Spinal cord (tissue), 10 donors: ENCODE measurements around the gene LACC1. TPM values are rescaled to one million over a fixed set of nuclear protein-coding genes. Genes with fewer than 3 reads are reported as not detected.

Experiments
- DNase-seq, 6 donors: peaks; one replicate each; pipeline versions ENCODE4 v3.0.0 to v3.0.0-alpha.2; 2013 to 2015; ENCODE audit warnings: low spot score in 6 of 6, low read depth in 4 of 6
- H3K27ac ChIP-seq: one replicate; pipeline ENCODE4 v1.5.1; 2013; ENCODE audit warnings: low read depth, low read length, control low read depth
- H3K27me3 ChIP-seq: one replicate; pipeline ENCODE4 v1.6.1; 2013; ENCODE audit warnings: low read length; ENCODE audit not compliant: control insufficient read depth, insufficient read depth
- H3K36me3 ChIP-seq: one replicate; pipeline ENCODE4 v1.6.1; 2013; ENCODE audit warnings: low read length; ENCODE audit not compliant: control insufficient read depth, insufficient read depth
- H3K4me1 ChIP-seq: one replicate; pipeline ENCODE4 v1.6.1; 2013; ENCODE audit warnings: low read length; ENCODE audit not compliant: control insufficient read depth, insufficient read depth
- H3K4me3 ChIP-seq: one replicate; pipeline ENCODE4 v1.5.1; 2013; ENCODE audit warnings: low read depth, low read length, control low read depth
- H3K9me3 ChIP-seq: one replicate; pipeline ENCODE4 v1.6.1; 2013; ENCODE audit warnings: low read length; ENCODE audit not compliant: control insufficient read depth, insufficient read depth
- WGBS: methylation state at CpG from one replicate; pipeline ENCODE4 v1.1.5; 2013; ENCODE audit warnings: missing lambda C conversion rate; ENCODE audit not compliant: insufficient coverage; 5-methylcytosine and 5-hydroxymethylcytosine counted together
- polyA plus RNA-seq, 2 donors: library from polyadenylated mRNA; unstranded; fragments of 120-200 nt; gene quantifications; one replicate each; pipeline ENCODE4 v1.2.1, GENCODE V29; 2013; ENCODE audit not compliant: insufficient read length in 2 of 2
- total RNA-seq, 2 donors: library from RNA; depleted of rRNA in 1 of 2; stranded (reverse); fragments of 120-200 nt in 1 of 2; fragments of >200 nt in 1 of 2; gene quantifications; one replicate each; pipeline versions ENCODE4 v1.2.3 to v1.2.4, GENCODE V29; 2013 to 2014
- donor health status: healthy.

The LACC1 gene
- total and polyA plus RNA-seq, 4 donors = 3.6 to 6.2 (median 4.6) TPM

GRCh38 chr13:43880214-43880855, 631 bp downstream of the LACC1 start:
- no peaks in the 10 kb centered on the region for H3K36me3 ChIP-seq
- WGBS = 24% methylated on average over 5 of the region's 15 CpGs
- H3K9me3 ChIP-seq = no peaks in the 10 kb centered on the region
- H3K4me3 ChIP-seq = peak overlapping the region; percentile 69
- H3K4me1 ChIP-seq = peaks cover 9% of the 10 kb centered on the region
- H3K27me3 ChIP-seq = peaks cover 4% of the 10 kb centered on the region
- DNase-seq = peak in 2 of 6 donors; percentile 34 to 49
- H3K27ac ChIP-seq = no peak overlapping the region

DNA sequence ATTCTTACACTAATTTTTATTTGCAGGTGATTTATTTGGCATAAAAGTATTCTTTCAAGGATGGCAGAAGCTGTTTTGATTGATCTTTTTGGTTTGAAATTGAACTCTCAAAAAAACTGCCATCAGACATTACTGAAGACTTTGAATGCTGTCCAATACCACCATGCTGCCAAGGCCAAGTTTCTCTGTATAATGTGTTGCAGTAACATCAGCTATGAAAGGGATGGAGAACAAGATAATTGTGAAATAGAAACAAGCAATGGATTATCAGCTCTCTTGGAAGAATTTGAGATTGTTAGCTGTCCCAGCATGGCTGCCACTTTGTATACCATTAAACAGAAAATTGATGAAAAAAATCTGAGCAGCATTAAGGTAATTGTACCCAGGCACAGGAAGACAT, 1.2 kb downstream of the LACC1 start:
- Histone ChIP-seq H3K27ac (no peak overlapping the region), H3K9me3 (no peaks in the 10 kb centered on the region), H3K4me3 (no peak overlapping the region), H3K4me1 (peaks cover 9% of the 10 kb centered on the region), H3K27me3 (peaks cover 4% of the 10 kb centered on the region), H3K36me3 (no peaks in the 10 kb centered on the region)
- peak in 2 of 6 donors; percentile 22 to 69 for DNase-seq

DNA sequence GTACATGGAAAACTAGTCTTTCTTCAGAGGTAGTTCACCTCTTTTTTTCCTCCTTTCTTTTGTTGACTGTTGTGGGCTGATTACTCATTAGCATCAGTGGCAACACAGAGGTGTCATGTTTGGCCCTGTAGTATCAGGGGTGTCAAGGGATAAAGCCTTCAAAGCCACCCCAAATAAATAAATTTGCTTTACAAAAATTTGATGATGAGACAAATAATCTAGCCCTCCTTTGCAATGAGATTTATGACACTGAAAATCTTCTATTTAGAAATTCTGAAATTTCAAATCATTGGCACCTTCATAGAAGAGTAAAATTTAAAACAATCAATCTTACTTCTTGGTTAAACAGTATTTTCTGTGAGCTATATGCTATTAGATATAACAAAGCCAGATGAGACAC, 1.9 kb downstream of the LACC1 start:
- Histone ChIP-seq H3K36me3 (no peaks in the 10 kb centered on the region), H3K27me3 (peaks cover 4% of the 10 kb centered on the region), H3K27ac (no peak overlapping the region), H3K9me3 (no peaks in the 10 kb centered on the region), H3K4me1 (peaks cover 9% of the 10 kb centered on the region), H3K4me3 (no peak overlapping the region)
- no peak for DNase-seq

DNA sequence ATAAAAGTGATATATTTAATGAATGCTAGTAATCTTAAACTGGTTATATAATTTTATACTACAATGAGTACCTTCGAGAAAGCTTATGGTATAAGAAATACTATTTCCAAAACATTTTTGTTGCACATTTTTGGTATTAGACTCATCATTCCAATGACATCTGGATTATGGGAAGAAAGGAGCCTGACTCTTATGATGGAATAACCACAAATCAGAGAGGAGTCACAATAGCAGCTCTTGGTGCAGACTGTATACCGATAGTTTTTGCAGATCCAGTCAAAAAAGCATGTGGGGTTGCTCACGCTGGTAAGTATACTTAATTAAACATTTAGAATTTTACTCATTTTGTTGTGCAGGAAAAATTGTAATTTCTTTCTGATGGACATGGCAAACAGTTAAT, 3.9 kb downstream of the LACC1 start:
- WGBS = no CpG with 5 or more reads among the region's 3 CpGs
- Histone ChIP-seq H3K27ac (no peak overlapping the region), H3K4me1 (peaks cover 9% of the 10 kb centered on the region), H3K4me3 (no peak overlapping the region), H3K9me3 (no peaks in the 10 kb centered on the region), H3K27me3 (peaks cover 4% of the 10 kb centered on the region), H3K36me3 (no peaks in the 10 kb centered on the region)
- DNase-seq = no peak

GRCh38 chr13:43884222-43884621, 4.5 kb downstream of the LACC1 start:
- Histone ChIP-seq H3K4me1 (peaks cover 5% of the 10 kb centered on the region), H3K27me3 (peaks cover 4% of the 10 kb centered on the region), H3K4me3 (no peak overlapping the region), H3K9me3 (no peaks in the 10 kb centered on the region), H3K27ac (no peak overlapping the region), H3K36me3 (no peaks in the 10 kb centered on the region)
- DNase-seq = peak in 1 of 6 donors; percentile 25
- no CpG with 5 or more reads among the region's 1 CpG for WGBS

GRCh38 chr13:43894438-43894837, 14.7 kb downstream of the LACC1 start:
- Histone ChIP-seq H3K9me3 (no peaks in the 10 kb centered on the region), H3K4me3 (no peak overlapping the region), H3K27ac (no peak overlapping the region), H3K36me3 (no peaks in the 10 kb centered on the region), H3K4me1 (no peaks in the 10 kb centered on the region), H3K27me3 (no peaks in the 10 kb centered on the region)
- DNase-seq = no peak

- no peaks in the 10 kb centered on the region for H3K4me1 ChIP-seq
- WGBS = no CpG with 5 or more reads among the region's 2 CpGs
- H3K36me3 ChIP-seq = no peaks in the 10 kb centered on the region
- DNase-seq = no peak
- no peak overlapping the region for H3K27ac ChIP-seq
- no peaks in the 10 kb centered on the region for H3K9me3 ChIP-seq
- H3K27me3 ChIP-seq = no peaks in the 10 kb centered on the region
- H3K4me3 ChIP-seq = no peak overlapping the region
These were observed 16.2 kb downstream of the LACC1 start for GRCh38 chr13:43895940-43896339.

GRCh38 chr13:43905435-43906031, 25.8 kb downstream of the LACC1 start:
- H3K4me1 ChIP-seq = no peaks in the 10 kb centered on the region
- no peak overlapping the region for H3K27ac ChIP-seq
- WGBS = no CpG with 5 or more reads among the region's 3 CpGs
- no peaks in the 10 kb centered on the region for H3K36me3 ChIP-seq
- no peaks in the 10 kb centered on the region for H3K27me3 ChIP-seq
- no peaks in the 10 kb centered on the region for H3K9me3 ChIP-seq
- peak; percentile 58 to 95 (median 67) for DNase-seq
- no peak overlapping the region for H3K4me3 ChIP-seq

DNA sequence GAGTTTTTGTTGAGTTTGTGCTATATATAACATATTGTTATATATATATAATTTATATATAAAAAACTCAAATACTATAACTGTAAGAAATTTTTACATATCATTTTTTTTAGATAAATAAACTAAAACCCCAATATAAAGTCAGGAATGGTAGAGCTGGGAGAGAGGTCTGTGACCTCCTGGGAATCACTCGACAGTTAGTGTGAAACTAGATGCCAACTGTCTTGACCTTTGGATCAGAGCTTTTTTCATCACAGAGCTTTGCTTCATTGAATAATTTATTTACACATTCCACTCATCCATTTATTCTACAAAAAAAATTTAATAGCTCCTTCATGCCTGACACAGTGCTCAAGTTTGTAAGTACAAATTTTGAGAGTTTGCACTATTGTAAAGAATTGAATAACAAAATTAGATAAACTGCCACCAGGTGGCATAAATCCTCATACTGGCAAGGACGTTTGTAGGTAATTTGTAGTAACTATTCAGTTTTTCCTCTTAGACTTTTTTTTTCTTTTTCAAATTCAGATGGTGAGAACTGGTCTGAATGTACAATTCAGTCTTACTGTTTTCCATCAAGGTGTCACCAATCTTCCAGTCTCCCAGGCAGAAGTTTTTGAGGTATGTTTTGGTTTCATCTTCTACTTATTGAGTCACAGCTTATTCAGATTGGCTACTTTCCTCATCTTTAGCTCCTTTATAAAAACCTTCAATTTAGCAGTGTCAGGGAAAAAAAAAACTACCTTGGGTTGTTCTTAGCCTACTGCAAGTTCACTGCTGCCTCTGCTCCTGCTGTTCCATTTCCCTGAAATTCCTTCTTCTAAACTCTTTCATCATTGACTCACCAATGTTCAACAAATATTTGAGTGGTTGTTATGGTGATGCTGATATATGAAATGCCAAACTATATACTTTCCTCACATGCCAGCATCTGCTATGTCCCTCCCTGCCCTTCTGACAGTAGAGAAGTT, 28.7 kb downstream of the LACC1 start:
- no peaks in the 10 kb centered on the region for H3K36me3 ChIP-seq
- no peak overlapping the region for H3K27ac ChIP-seq
- peak; percentile 24 to 91 (median 47) for DNase-seq
- no peaks in the 10 kb centered on the region for H3K4me1 ChIP-seq
- WGBS = no CpG with 5 or more reads among the region's 2 CpGs
- H3K4me3 ChIP-seq = no peak overlapping the region
- H3K9me3 ChIP-seq = no peaks in the 10 kb centered on the region
- no peaks in the 10 kb centered on the region for H3K27me3 ChIP-seq
